RWPE2 (cell line): ENCODE results near the gene DRD4.

Source experiments
- ATAC-seq: fragments of 200-7000 bp; cut with Tn5 transposase; 3 replicates; pipeline ENCODE4 v1.9.1; 2021; ENCODE audit warnings: low read depth
- DNase-seq: peaks from one replicate; pipeline ENCODE4 v3.0.0-alpha.2; 2020; ENCODE audit warnings: low spot score
- H3K27ac ChIP-seq: fragments of 450-650 bp; 2 replicates; pipeline ENCODE4 v1.5.1; 2017; ENCODE audit warnings: mild to moderate bottlenecking; ENCODE audit not compliant: poor library complexity, severe bottlenecking
- H3K27me3 ChIP-seq: fragments of 250-450 bp; sonication (Bioruptor Pico); 2 replicates; pipeline ENCODE4 v1.5.1; 2021; ENCODE audit warnings: mild to moderate bottlenecking, moderate library complexity; ENCODE audit not compliant: insufficient read depth, poor library complexity, severe bottlenecking
- H3K36me3 ChIP-seq: fragments of 250-450 bp; sonication (Bioruptor Pico); 2 replicates; pipeline ENCODE4 v1.5.1; 2020; ENCODE audit warnings: low read depth, mild to moderate bottlenecking, moderate library complexity
- H3K4me1 ChIP-seq: fragments of 250-450 bp; sonication (Bioruptor Pico); 2 replicates; pipeline ENCODE4 v1.5.1; 2021; ENCODE audit warnings: mild to moderate bottlenecking, moderate library complexity; ENCODE audit not compliant: insufficient read depth, poor library complexity, severe bottlenecking
- H3K4me3 ChIP-seq: fragments of 250-450 bp; sonication (Bioruptor Pico); 2 replicates; pipeline ENCODE4 v1.5.1; 2021; ENCODE audit warnings: mild to moderate bottlenecking, moderate library complexity; ENCODE audit not compliant: severe bottlenecking
- H3K9me3 ChIP-seq: fragments of 250-450 bp; sonication (Bioruptor Pico); 2 replicates; pipeline ENCODE4 v1.5.1; 2021; ENCODE audit warnings: mild to moderate bottlenecking, moderate library complexity; ENCODE audit not compliant: severe bottlenecking
- TF ChIP-seq, protein P1 (sequence below): fragments of 450-650 bp; IDR thresholded peaks from one replicate; pipeline ENCODE4 v1.5.1; 2017; ENCODE audit warnings: mild to moderate bottlenecking, moderate library complexity; ENCODE audit not compliant: poor library complexity, severe bottlenecking

Gene DRD4

DNA sequence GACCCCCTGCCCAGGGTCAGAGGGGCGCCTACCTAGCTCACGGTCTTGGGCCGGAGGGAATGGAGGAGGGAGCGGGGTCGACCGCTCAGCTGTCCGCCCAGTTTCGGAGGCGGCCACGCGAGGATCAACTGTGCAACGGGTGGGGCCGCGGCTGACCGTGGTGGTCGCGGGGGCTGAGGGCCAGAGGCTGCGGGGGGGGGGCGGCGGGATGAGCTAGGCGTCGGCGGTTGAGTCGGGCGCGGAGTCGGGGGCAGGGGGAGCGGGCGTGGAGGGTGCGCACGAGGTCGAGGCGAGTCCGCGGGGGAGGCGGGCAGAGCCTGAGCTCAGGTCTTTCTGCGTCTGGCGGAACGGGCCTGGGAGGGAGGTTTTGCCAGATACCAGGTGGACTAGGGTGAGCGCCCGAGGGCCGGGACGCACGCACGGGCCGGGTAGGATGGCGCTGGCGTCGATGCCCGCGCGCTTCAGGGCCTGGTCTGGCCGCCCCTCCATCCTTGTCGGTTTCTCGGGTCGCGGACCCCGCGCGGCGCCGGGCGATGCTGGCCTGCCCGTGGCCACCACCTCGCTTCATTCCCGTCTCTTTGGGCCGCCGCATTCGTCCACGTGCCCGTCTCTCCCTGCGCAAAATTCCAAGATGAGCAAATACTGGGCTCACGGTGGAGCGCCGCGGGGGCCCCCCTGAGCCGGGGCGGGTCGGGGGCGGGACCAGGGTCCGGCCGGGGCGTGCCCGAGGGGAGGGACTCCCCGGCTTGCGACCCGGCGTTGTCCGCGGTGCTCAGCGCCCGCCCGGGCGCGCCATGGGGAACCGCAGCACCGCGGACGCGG, at the start of gene DRD4:
Gene DRD4 (plus strand): TSS at position 759 of the 822 bp plus-strand sequence. CDS start 36 bp downstream, at position 795.
- no peaks in the 10 kb centered on the region for H3K9me3 ChIP-seq
- H3K36me3 ChIP-seq: no peaks in the 10 kb centered on the region
- DNase-seq: no peak
- TF ChIP-seq, protein P1, sequence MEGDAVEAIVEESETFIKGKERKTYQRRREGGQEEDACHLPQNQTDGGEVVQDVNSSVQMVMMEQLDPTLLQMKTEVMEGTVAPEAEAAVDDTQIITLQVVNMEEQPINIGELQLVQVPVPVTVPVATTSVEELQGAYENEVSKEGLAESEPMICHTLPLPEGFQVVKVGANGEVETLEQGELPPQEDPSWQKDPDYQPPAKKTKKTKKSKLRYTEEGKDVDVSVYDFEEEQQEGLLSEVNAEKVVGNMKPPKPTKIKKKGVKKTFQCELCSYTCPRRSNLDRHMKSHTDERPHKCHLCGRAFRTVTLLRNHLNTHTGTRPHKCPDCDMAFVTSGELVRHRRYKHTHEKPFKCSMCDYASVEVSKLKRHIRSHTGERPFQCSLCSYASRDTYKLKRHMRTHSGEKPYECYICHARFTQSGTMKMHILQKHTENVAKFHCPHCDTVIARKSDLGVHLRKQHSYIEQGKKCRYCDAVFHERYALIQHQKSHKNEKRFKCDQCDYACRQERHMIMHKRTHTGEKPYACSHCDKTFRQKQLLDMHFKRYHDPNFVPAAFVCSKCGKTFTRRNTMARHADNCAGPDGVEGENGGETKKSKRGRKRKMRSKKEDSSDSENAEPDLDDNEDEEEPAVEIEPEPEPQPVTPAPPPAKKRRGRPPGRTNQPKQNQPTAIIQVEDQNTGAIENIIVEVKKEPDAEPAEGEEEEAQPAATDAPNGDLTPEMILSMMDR: no peak
- 0 out of 3 replicates have a peak, but pooled peaks have one; percentile 11 for ATAC-seq
- no peaks in the 10 kb centered on the region for H3K4me1 ChIP-seq
- H3K27ac ChIP-seq: no peak within 1 kb of the TSS
- no peaks in the 10 kb centered on the region for H3K27me3 ChIP-seq
- no peak within 1 kb of the TSS for H3K4me3 ChIP-seq

DNA sequence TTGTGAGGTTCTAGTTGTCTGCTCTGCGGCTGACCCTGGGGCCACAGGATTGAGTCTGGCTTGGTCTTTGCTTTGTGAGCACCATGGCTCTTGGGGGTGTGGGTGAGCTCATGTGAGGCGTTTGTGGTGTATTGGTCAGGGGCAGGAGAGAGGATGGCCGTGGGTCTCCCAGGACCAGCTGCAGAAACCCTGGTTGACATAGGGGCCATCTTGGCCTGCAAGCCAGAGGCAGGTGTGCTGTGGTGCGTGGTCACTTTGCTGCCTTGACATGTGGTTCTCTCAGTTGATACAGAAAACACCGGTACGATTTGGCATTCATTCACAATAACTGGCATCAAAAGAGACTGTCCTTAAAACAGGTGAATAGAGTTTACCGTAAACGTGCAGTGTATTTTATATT, 49.5 kb upstream of the DRD4 start:
- Histone ChIP-seq H3K4me1 (no peaks in the 10 kb centered on the region), H3K27me3 (no peaks in the 10 kb centered on the region), H3K9me3 (no peaks in the 10 kb centered on the region), H3K27ac (peak overlapping the region; percentile 15), H3K36me3 (peaks cover 70% of the 10 kb centered on the region), H3K4me3 (no peak overlapping the region)
- ATAC-seq (0 out of 3 replicates have a peak, but pooled peaks have one; percentile 19), DNase-seq (no peak)
- TF ChIP-seq, protein P1: no peak

DNA sequence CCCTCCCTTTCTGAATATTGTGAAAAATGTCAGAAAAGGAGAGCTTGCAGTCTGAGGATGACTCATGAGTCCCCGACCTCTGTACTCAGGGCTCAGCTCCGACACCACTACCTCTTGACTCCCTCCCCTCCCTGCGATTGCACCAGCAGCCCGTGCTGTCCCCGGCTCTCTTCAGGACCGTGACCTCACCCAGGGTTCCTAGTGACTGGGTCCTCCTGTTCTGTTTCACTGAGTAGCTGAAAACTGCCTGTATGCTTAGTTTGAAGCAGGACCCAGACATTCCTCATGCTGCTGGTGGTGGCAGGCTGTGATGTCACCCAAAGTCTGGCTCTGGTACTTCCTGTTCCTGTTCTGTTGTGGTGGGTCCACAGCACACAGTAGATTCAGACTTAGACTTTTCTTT, 49.1 kb upstream of the DRD4 start:
- Histone ChIP-seq H3K27me3 (no peaks in the 10 kb centered on the region), H3K27ac (peak overlapping the region; percentile 15), H3K36me3 (peaks cover 69% of the 10 kb centered on the region), H3K4me3 (no peak overlapping the region), H3K4me1 (no peaks in the 10 kb centered on the region), H3K9me3 (no peaks in the 10 kb centered on the region)
- ATAC-seq: 0 out of 3 replicates have a peak, but pooled peaks have one; percentile 48
- TF ChIP-seq, protein P1: no peak
- no peak for DNase-seq

DNA sequence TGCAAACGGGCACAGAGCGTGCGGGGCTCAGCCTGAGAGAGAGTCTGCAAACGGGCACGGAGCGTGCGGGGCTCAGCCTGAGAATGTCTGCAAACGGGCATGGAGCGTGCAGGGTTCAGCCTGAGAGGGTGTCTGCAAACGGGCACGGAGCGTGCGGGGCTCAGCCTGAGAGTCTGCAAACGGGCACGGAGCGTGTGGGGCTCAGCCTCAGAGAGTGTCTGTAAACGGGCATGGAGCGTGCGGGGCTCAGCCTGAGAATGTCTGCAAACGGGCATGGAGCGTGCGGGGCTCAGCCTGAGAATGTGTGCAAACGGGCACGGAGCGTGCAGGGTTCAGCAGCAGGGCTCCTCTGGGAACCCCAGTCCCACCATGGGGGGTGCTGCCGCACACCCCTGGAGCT, 47.3 kb upstream of the DRD4 start:
- Histone ChIP-seq H3K9me3 (no peaks in the 10 kb centered on the region), H3K4me3 (no peak overlapping the region), H3K36me3 (peaks cover 75% of the 10 kb centered on the region), H3K4me1 (no peaks in the 10 kb centered on the region), H3K27me3 (no peaks in the 10 kb centered on the region), H3K27ac (no peak overlapping the region)
- DNase-seq (no peak), ATAC-seq (no peak)
- TF ChIP-seq, protein P1: no peak

DNA sequence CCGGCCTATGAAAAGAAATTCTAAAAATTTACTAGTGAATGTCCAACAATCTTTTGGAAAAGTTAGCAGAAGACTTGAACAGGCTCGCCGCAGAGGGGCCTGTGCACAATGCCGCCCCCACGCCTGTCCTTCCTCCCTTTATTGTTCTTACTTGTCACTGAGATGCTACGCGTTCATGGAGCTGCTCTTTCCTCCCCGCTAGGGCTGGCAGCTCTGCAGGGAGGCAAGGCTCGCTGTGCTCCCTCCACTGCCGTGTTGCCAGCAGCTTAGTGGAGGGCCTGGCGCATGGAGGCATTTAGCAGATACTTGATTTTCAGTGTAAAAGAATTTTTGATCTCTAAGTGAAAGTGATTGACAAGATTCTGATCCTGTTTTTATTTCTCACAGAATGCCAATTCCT, 46.1 kb upstream of the DRD4 start:
- TF ChIP-seq, protein P1: no peak

More for the DNA sequence above, 46.1 kb upstream of the DRD4 start:
- peaks cover 85% of the 10 kb centered on the region for H3K36me3 ChIP-seq
- no peak overlapping the region for H3K27ac ChIP-seq
- H3K4me3 ChIP-seq: no peak overlapping the region
- DNase-seq (no peak), ATAC-seq (no peak)
- no peaks in the 10 kb centered on the region for H3K27me3 ChIP-seq
- H3K9me3 ChIP-seq: no peaks in the 10 kb centered on the region
- H3K4me1 ChIP-seq: no peaks in the 10 kb centered on the region
